ENCODE data around the gene CENPW.

Gene CENPW

GRCh38 chr6:126339796-126340609 lies at the start of gene CENPW:
Gene CENPW, plus strand, starts transcription at chr6:126340115. Its CDS starts 159 bp downstream, at chr6:126340274.
- H3K36me3 ChIP-seq (ENCODE audit: insufficient read depth, low read length): no peaks in the 10 kb centered on the region
- peak within 1 kb of the TSS; percentile 90 for H3K9ac ChIP-seq (ENCODE audit: insufficient read length)
- H3K4me3 ChIP-seq: peak within 1 kb of the TSS; percentile 100
- H3K27ac ChIP-seq: peak within 1 kb of the TSS; percentile 81
- DNase-seq (ENCODE audit: low read depth, low spot score): peak; percentile 52
- no peaks in the 10 kb centered on the region for H3K9me3 ChIP-seq (ENCODE audit: low read depth, low read length)
- no peak for TF ChIP-seq EZH2 (IDR thresholded peaks at IDR 0.05)
- peak; percentile 87 for TF ChIP-seq POLR2AphosphoS5 (IDR thresholded peaks at IDR 0.05; ENCODE audit: borderline replicate concordance, low read depth, low read length)

- no peak overlapping the region for H3K4me3 ChIP-seq
- no peak for TF ChIP-seq EZH2 (IDR thresholded peaks at IDR 0.05)
- no peaks in the 10 kb centered on the region for H3K36me3 ChIP-seq (ENCODE audit: insufficient read depth, low read length)
- H3K9ac ChIP-seq (ENCODE audit: insufficient read length): no peak overlapping the region
- no peak for DNase-seq (ENCODE audit: low read depth, low spot score)
- no peaks in the 10 kb centered on the region for H3K9me3 ChIP-seq (ENCODE audit: low read depth, low read length)
- no peak overlapping the region for H3K27ac ChIP-seq
These were observed 45.9 kb upstream of the CENPW start for GRCh38 chr6:126293891-126294524.

- no peak for DNase-seq (ENCODE audit: low read depth, low spot score)
- Histone ChIP-seq H3K9ac (ENCODE audit: insufficient read length) (no peak overlapping the region), H3K4me3 (no peak overlapping the region), H3K36me3 (ENCODE audit: insufficient read depth, low read length) (no peaks in the 10 kb centered on the region), H3K9me3 (ENCODE audit: low read depth, low read length) (no peaks in the 10 kb centered on the region), H3K27ac (no peak overlapping the region)
- TF ChIP-seq FOXP2 (optimal IDR thresholded peaks at IDR 0.05; ENCODE audit: control extremely low read depth, extremely low read length, insufficient read depth) (no peak), POLR2AphosphoS5 (IDR thresholded peaks at IDR 0.05; ENCODE audit: borderline replicate concordance, low read depth, low read length) (no peak), EZH2 (IDR thresholded peaks at IDR 0.05) (no peak)
These were observed 39.8 kb upstream of the CENPW start for GRCh38 chr6:126300126-126300525.

DNA sequence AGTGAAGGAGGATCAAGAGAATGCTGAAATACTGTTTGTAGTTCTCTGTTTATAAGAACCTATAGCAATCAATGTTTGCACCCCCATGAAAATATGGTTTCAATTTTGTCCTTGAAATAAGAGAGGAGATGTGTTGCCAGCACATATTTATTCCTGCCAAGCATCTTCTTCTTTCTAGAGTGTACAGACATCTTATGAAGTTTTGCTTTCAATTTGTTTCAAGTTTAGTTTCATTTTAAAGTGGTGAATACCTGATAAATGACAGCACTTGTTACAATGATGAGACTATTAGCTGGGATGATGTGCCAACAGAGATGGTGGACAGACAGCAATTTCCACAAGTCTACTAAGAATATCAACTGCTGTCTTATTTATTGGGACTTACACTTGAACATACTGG lies 39.2 kb upstream of the CENPW start:
- Histone ChIP-seq H3K4me3 (no peak overlapping the region), H3K9ac (ENCODE audit: insufficient read length) (no peak overlapping the region), H3K36me3 (ENCODE audit: insufficient read depth, low read length) (no peaks in the 10 kb centered on the region), H3K9me3 (ENCODE audit: low read depth, low read length) (no peaks in the 10 kb centered on the region), H3K27ac (no peak overlapping the region)
- no peak for DNase-seq (ENCODE audit: low read depth, low spot score)
- TF ChIP-seq EZH2 (IDR thresholded peaks at IDR 0.05): no peak
- no peak for TF ChIP-seq POLR2AphosphoS5 (IDR thresholded peaks at IDR 0.05; ENCODE audit: borderline replicate concordance, low read depth, low read length)
- no peak for TF ChIP-seq FOXP2 (optimal IDR thresholded peaks at IDR 0.05; ENCODE audit: control extremely low read depth, extremely low read length, insufficient read depth)

GRCh38 chr6:126302191-126302590 lies 37.7 kb upstream of the CENPW start:
- H3K4me3 ChIP-seq: no peak overlapping the region
- no peak overlapping the region for H3K27ac ChIP-seq
- no peak for TF ChIP-seq FOXP2 (optimal IDR thresholded peaks at IDR 0.05; ENCODE audit: control extremely low read depth, extremely low read length, insufficient read depth)
- H3K36me3 ChIP-seq (ENCODE audit: insufficient read depth, low read length): no peaks in the 10 kb centered on the region
- DNase-seq (ENCODE audit: low read depth, low spot score): no peak
- H3K9ac ChIP-seq (ENCODE audit: insufficient read length): no peak overlapping the region
- H3K9me3 ChIP-seq (ENCODE audit: low read depth, low read length): no peaks in the 10 kb centered on the region

- H3K9me3 ChIP-seq (ENCODE audit: low read depth, low read length): no peaks in the 10 kb centered on the region
- H3K9ac ChIP-seq (ENCODE audit: insufficient read length): no peak overlapping the region
- TF ChIP-seq EZH2 (IDR thresholded peaks at IDR 0.05) (no peak), FOXP2 (optimal IDR thresholded peaks at IDR 0.05; ENCODE audit: control extremely low read depth, extremely low read length, insufficient read depth) (no peak), POLR2AphosphoS5 (IDR thresholded peaks at IDR 0.05; ENCODE audit: borderline replicate concordance, low read depth, low read length) (no peak)
- H3K36me3 ChIP-seq (ENCODE audit: insufficient read depth, low read length): no peaks in the 10 kb centered on the region
- no peak for DNase-seq (ENCODE audit: low read depth, low spot score)
- no peak overlapping the region for H3K4me3 ChIP-seq
- H3K27ac ChIP-seq: no peak overlapping the region
These were observed 32.1 kb upstream of the CENPW start for GRCh38 chr6:126307849-126308248.

GRCh38 chr6:126308362-126308761 lies 31.6 kb upstream of the CENPW start:
- no peaks in the 10 kb centered on the region for H3K9me3 ChIP-seq (ENCODE audit: low read depth, low read length)
- no peaks in the 10 kb centered on the region for H3K36me3 ChIP-seq (ENCODE audit: insufficient read depth, low read length)
- no peak for DNase-seq (ENCODE audit: low read depth, low spot score)
- H3K27ac ChIP-seq: no peak overlapping the region
- no peak overlapping the region for H3K9ac ChIP-seq (ENCODE audit: insufficient read length)
- H3K4me3 ChIP-seq: no peak overlapping the region
- TF ChIP-seq EZH2 (IDR thresholded peaks at IDR 0.05): no peak
- no peak for TF ChIP-seq POLR2AphosphoS5 (IDR thresholded peaks at IDR 0.05; ENCODE audit: borderline replicate concordance, low read depth, low read length)
- TF ChIP-seq FOXP2 (optimal IDR thresholded peaks at IDR 0.05; ENCODE audit: control extremely low read depth, extremely low read length, insufficient read depth): no peak

DNA sequence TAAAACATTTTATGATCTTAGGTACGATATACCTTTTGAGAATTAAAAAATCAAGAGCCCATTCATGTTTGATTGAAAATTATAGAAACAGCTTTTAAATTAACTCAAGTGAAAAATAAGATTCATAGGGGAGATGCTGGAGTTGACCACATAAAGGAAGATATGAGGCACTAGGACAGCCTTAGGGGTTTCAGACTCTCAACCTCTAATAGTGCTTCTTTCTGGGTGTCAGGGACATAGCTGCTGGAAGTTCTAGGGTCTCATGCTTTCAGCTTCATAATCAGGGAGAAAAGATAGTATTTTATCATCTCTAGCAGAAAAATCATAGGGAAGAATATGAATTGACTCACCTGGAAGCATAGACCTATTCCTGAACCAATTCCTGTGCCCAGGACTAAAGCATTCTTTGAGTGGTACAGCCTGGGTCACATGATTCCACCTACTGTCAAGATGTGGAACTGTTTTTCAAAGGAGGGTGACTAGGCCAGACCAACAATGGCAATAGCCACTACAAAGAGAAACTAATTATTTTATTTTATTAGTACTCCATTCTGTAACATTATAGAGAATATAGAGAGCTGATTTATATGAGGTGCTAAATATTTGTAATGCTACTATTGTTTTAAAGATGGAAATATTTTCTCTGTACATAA lies 27.8 kb upstream of the CENPW start:
- H3K36me3 ChIP-seq (ENCODE audit: insufficient read depth, low read length): no peaks in the 10 kb centered on the region
- TF ChIP-seq POLR2AphosphoS5 (IDR thresholded peaks at IDR 0.05; ENCODE audit: borderline replicate concordance, low read depth, low read length) (no peak), FOXP2 (optimal IDR thresholded peaks at IDR 0.05; ENCODE audit: control extremely low read depth, extremely low read length, insufficient read depth) (no peak), EZH2 (IDR thresholded peaks at IDR 0.05) (no peak)
- no peak overlapping the region for H3K27ac ChIP-seq
- H3K4me3 ChIP-seq: no peak overlapping the region
- no peaks in the 10 kb centered on the region for H3K9me3 ChIP-seq (ENCODE audit: low read depth, low read length)
- DNase-seq (ENCODE audit: low read depth, low spot score): no peak
- H3K9ac ChIP-seq (ENCODE audit: insufficient read length): no peak overlapping the region
